NCI-H1048 (cell line): Measurements from ENCODE around the gene TRAPPC3.

ENCODE experiments used
- DNase-seq: peaks from one replicate; lab custom pipeline; 2025; lab: John Stamatoyannopoulos, UW

TRAPPC3 gene

GRCh38 chr1:36151134-36151844 is 2.0 kb upstream of the TRAPPC3 start:
- DNase-seq: no peak

- peak; percentile 33 for DNase-seq
Measured at GRCh38 chr1:36150296-36151133, 1.2 kb upstream of the TRAPPC3 start.

- no peak for DNase-seq
Measured at GRCh38 chr1:36149973-36150295, 648 bp upstream of the TRAPPC3 start.

- no peak for DNase-seq
Measured at GRCh38 chr1:36148821-36149236, 457 bp downstream of the TRAPPC3 start.

GRCh38 chr1:36144413-36144812 is 4.9 kb downstream of the TRAPPC3 start:
- DNase-seq: no peak

- no peak for DNase-seq
Measured at GRCh38 chr1:36143424-36143823, 5.9 kb downstream of the TRAPPC3 start.

GRCh38 chr1:36142121-36142520 is 7.2 kb downstream of the TRAPPC3 start:
- no peak for DNase-seq

GRCh38 chr1:36139521-36139920 is 9.8 kb downstream of the TRAPPC3 start:
- no peak for DNase-seq

- no peak for DNase-seq
Measured at GRCh38 chr1:36137776-36138175, 11.5 kb downstream of the TRAPPC3 start.

- DNase-seq: no peak
Measured at GRCh38 chr1:36137226-36137625, 12.1 kb downstream of the TRAPPC3 start.

- no peak for DNase-seq
Measured at GRCh38 chr1:36136535-36136934, 12.8 kb downstream of the TRAPPC3 start.

- no peak for DNase-seq
Measured at GRCh38 chr1:36135796-36136195, 13.5 kb downstream of the TRAPPC3 start.

GRCh38 chr1:36135330-36135667 is 14.0 kb downstream of the TRAPPC3 start:
- DNase-seq: no peak

GRCh38 chr1:36134505-36135329 is 14.6 kb downstream of the TRAPPC3 start:
- no peak for DNase-seq

GRCh38 chr1:36134031-36134430 is 15.3 kb downstream of the TRAPPC3 start:
- no peak for DNase-seq

- no peak for DNase-seq
Measured at GRCh38 chr1:36133484-36133883, 15.8 kb downstream of the TRAPPC3 start.

- no peak for DNase-seq
Measured at GRCh38 chr1:36132029-36132428, 17.3 kb downstream of the TRAPPC3 start.

- DNase-seq: no peak
Measured at GRCh38 chr1:36128905-36129206, 20.4 kb downstream of the TRAPPC3 start.

GRCh38 chr1:36128126-36128904 is 21.0 kb downstream of the TRAPPC3 start:
- DNase-seq: no peak

- DNase-seq: no peak
Measured at GRCh38 chr1:36126797-36127500, 22.3 kb downstream of the TRAPPC3 start.

- DNase-seq: no peak
Measured at GRCh38 chr1:36126005-36126716, 23.1 kb downstream of the TRAPPC3 start.
